Mammary epithelial cell (primary cell): ENCODE data around the gene SLIT3.

Experiments used
- EZH2 ChIP-seq: IDR thresholded peaks from 2 replicates; pipeline ENCODE4 v1.6.1; 2012; ENCODE audit warnings: low read length, inconsistent platforms, borderline replicate concordance
- TF ChIP-seq, protein P1 (sequence below), 2 donors: IDR thresholded peaks in 1 of 2; conservative IDR thresholded peaks in 1 of 2; 2 replicates each; pipeline ENCODE4 v1.5.1; 2011 to 2012; ENCODE audit warnings: inconsistent platforms in 2 of 2, low read length in 2 of 2, mild to moderate bottlenecking in 2 of 2, control low read depth in 1 of 2, low read depth in 1 of 2; ENCODE audit not compliant: insufficient read depth in 1 of 2; ENCODE audit errors: extremely low read depth in 1 of 2

DNA sequence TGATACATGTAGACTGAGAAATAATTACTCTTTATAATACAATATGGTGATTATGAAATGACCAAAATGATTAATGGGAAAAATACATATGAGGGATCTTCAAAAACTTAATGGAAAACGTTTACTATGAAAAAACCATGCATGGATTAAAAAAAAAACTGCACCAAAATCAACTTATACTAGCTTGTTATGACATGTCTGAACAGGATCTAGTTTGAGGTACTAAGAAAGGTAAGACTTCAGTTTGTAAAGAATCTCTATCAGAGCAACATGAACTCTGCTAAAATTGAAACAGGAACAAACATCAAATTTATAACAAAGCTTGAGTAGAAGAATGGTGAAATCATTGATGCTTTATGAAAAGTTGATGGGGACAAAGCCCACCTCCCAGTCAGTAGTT lies 178.0 kb downstream of the SLIT3 start:
- TF ChIP-seq, protein P1, sequence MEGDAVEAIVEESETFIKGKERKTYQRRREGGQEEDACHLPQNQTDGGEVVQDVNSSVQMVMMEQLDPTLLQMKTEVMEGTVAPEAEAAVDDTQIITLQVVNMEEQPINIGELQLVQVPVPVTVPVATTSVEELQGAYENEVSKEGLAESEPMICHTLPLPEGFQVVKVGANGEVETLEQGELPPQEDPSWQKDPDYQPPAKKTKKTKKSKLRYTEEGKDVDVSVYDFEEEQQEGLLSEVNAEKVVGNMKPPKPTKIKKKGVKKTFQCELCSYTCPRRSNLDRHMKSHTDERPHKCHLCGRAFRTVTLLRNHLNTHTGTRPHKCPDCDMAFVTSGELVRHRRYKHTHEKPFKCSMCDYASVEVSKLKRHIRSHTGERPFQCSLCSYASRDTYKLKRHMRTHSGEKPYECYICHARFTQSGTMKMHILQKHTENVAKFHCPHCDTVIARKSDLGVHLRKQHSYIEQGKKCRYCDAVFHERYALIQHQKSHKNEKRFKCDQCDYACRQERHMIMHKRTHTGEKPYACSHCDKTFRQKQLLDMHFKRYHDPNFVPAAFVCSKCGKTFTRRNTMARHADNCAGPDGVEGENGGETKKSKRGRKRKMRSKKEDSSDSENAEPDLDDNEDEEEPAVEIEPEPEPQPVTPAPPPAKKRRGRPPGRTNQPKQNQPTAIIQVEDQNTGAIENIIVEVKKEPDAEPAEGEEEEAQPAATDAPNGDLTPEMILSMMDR (conservative IDR thresholded peaks at IDR 0.05 in 1 of 2, IDR thresholded peaks at IDR 0.05 in 1 of 2; ENCODE audit: extremely low read depth in 1 of 2, insufficient read depth in 1 of 2, low read depth in 1 of 2, low read length in 2 of 2), result no peak
- no peak for TF ChIP-seq EZH2
